HCT116 (cell line): ENCODE measurements around the gene IGSF23. TPM values are rescaled to one million over a fixed set of nuclear protein-coding genes. Genes with fewer than 3 reads are reported as not detected.
A peak's percentile ranks its signal among the peaks of the same experiment; 100 is the strongest.

Experiments used
- ATAC-seq: fragments of 200-7000 bp; cut with Tn5 transposase; 2 replicates; pipeline ENCODE4 v1.9.1; 2020; ENCODE audit warnings: mild to moderate bottlenecking, moderate library complexity
- BruUV-seq: library from RNA; stranded (reverse); fragments of 400-500 nt; replicated peaks from 2 replicates; lab custom pipeline; 2021; lab: Mats Ljungman, UMichigan
- CTCF ChIA-PET: fragments of 300-600 bp; sonication (Branson Sonifier 250); formaldehyde crosslinking; loops from one replicate; lab custom pipeline; 2021; ENCODE audit warnings: antibody characterized with exemption; lab: Charles Lee
- POLR2A ChIA-PET: fragments of 300-600, 350-600 bp; sonication (Branson Sonifier 250); formaldehyde crosslinking; loops from one replicate; lab custom pipeline; 2021; ENCODE audit warnings: antibody characterized with exemption; lab: Charles Lee
- RAD21 ChIA-PET, 2 experiments: fragments of 300-600 bp; sonication (Branson Sonifier 250); formaldehyde crosslinking; loops; one replicate each; lab custom pipeline; 2023; ENCODE audit warnings: low total read pairs in 2 of 2; ENCODE audit not compliant: uncharacterized antibody in 2 of 2, unreplicated experiment in 2 of 2, low non-redundant PET in 1 of 2; lab: Charles Lee
- DNase-seq: peaks from one replicate; pipeline ENCODE4 v3.0.0-alpha.2; 2010; ENCODE audit warnings: low read depth, low spot score
- H2AFZ ChIP-seq: fragments of 200-600 bp; shearing (Covaris generic), sonication (generic); 2 replicates; pipeline ENCODE4 v1.6.1; 2017; ENCODE audit warnings: low read depth, mixed run types, mixed read lengths, antibody characterized with exemption, low read length; ENCODE audit not compliant: poor library complexity, severe bottlenecking
- H3K27ac ChIP-seq: 2 replicates; pipeline ENCODE4 v1.5.1; 2012; ENCODE audit warnings: low read depth, low read length
- H3K27me3 ChIP-seq: fragments of 200-600 bp; sonication (generic); 2 replicates; pipeline ENCODE4 v1.6.1; 2016; ENCODE audit warnings: mixed run types, low read length, mixed read lengths; ENCODE audit not compliant: insufficient read depth
- H3K36me3 ChIP-seq, 2 experiments: fragments of 200-500 bp in 1 of 2; fragments of 200-600 bp in 1 of 2; sonication (Bioruptor generic) in 1 of 2; sonication (generic) in 1 of 2; 2 replicates each; pipeline versions ENCODE4 v1.5.1 to v1.6.1; 2014 to 2016; ENCODE audit warnings: low read length in 2 of 2, inconsistent platforms in 1 of 2, mixed read lengths in 1 of 2, mixed run types in 1 of 2; ENCODE audit not compliant: insufficient read depth in 2 of 2, control insufficient read depth in 1 of 2
- H3K4me1 ChIP-seq, 2 experiments: fragments of 200-600 bp in 1 of 2; sonication (generic) in 1 of 2; 2 replicates each; pipeline versions ENCODE4 v1.5.1 to v1.6.1; 2012 to 2017; ENCODE audit warnings: low read length in 2 of 2, inconsistent platforms in 1 of 2, mild to moderate bottlenecking in 1 of 2, mixed read lengths in 1 of 2, mixed run types in 1 of 2, moderate library complexity in 1 of 2; ENCODE audit not compliant: insufficient read depth in 2 of 2, control insufficient read depth in 1 of 2
- H3K4me2 ChIP-seq: fragments of 200-600 bp; sonication (generic); 2 replicates; pipeline ENCODE4 v1.6.1; 2017; ENCODE audit warnings: mixed run types, low read length, mixed read lengths
- H3K4me3 ChIP-seq, 2 experiments: fragments of 200-600 bp in 1 of 2; sonication (generic) in 1 of 2; replicated peaks in 1 of 2; 2 replicates each; pipeline ENCODE4 v1.5.1; 2011 to 2016; ENCODE audit warnings: low read length in 2 of 2, control low read depth in 1 of 2, low read depth in 1 of 2, mild to moderate bottlenecking in 1 of 2, mixed read lengths in 1 of 2, mixed run types in 1 of 2
- H3K79me2 ChIP-seq: fragments of 200-600 bp; sonication (generic); 2 replicates; pipeline ENCODE4 v1.6.1; 2017; ENCODE audit warnings: mild to moderate bottlenecking, mixed run types, low read length, moderate library complexity, mixed read lengths; ENCODE audit not compliant: insufficient read depth
- H3K9ac ChIP-seq: fragments of 200-600 bp; sonication (generic); 2 replicates; pipeline ENCODE4 v1.6.1; 2016; ENCODE audit warnings: low read length, mixed read lengths
- H3K9me2 ChIP-seq: fragments of 200-600 bp; sonication (generic), shearing (Covaris generic); 2 replicates; pipeline ENCODE4 v1.6.1; 2017; ENCODE audit warnings: mixed run types, mild to moderate bottlenecking, moderate library complexity; ENCODE audit not compliant: insufficient read depth
- H3K9me3 ChIP-seq, 2 experiments: fragments of 200-500 bp in 1 of 2; fragments of 200-600 bp in 1 of 2; sonication (Bioruptor generic) in 1 of 2; sonication (generic) in 1 of 2; 2 replicates each; pipeline ENCODE4 v1.6.1; 2014 to 2017; ENCODE audit warnings: low read length in 2 of 2, mixed read lengths in 2 of 2, inconsistent platforms in 1 of 2, low read depth in 1 of 2, mild to moderate bottlenecking in 1 of 2, mixed run types in 1 of 2, moderate library complexity in 1 of 2; ENCODE audit not compliant: control insufficient read depth in 1 of 2, insufficient read depth in 1 of 2
- H4K20me1 ChIP-seq: fragments of 200-600 bp; sonication (generic), shearing (Covaris generic); 2 replicates; pipeline ENCODE4 v1.6.1; 2017; ENCODE audit warnings: mixed run types, mild to moderate bottlenecking, moderate library complexity; ENCODE audit not compliant: insufficient read depth
- ATF3 ChIP-seq: IDR thresholded peaks from 2 replicates; pipeline ENCODE4 v1.6.1; 2012
- MAX ChIP-seq: IDR thresholded peaks from 2 replicates; pipeline ENCODE4 v1.6.1; 2012
- POLR2A ChIP-seq: IDR thresholded peaks from 2 replicates; pipeline ENCODE4 v1.7.0; 2011; ENCODE audit warnings: borderline replicate concordance; ENCODE audit not compliant: insufficient read depth, insufficient read length; ENCODE audit errors: extremely low read depth
- POLR2AphosphoS5 ChIP-seq: IDR thresholded peaks from 2 replicates; pipeline ENCODE4 v1.6.1; 2011; ENCODE audit warnings: mild to moderate bottlenecking, low read depth, low read length, moderate library complexity
- RAD21 ChIP-seq: IDR thresholded peaks from 2 replicates; pipeline ENCODE4 v1.6.1; 2012; ENCODE audit warnings: low read depth, mild to moderate bottlenecking
- SIN3A ChIP-seq: IDR thresholded peaks from 2 replicates; pipeline ENCODE4 v1.6.1; 2012; ENCODE audit warnings: low read depth
- YY1 ChIP-seq: IDR thresholded peaks from 2 replicates; pipeline ENCODE4 v1.6.1; 2011; ENCODE audit warnings: low read length, low read depth, moderate library complexity, mild to moderate bottlenecking; ENCODE audit not compliant: insufficient replicate concordance; ENCODE audit errors: extremely low read depth
- ZBTB33 ChIP-seq: IDR thresholded peaks from 2 replicates; pipeline ENCODE4 v1.6.1; 2011; ENCODE audit warnings: mild to moderate bottlenecking, low read length, moderate library complexity; ENCODE audit not compliant: insufficient replicate concordance; ENCODE audit errors: extremely low read depth
- intact Hi-C: fragments of 100-400 bp; cut with micrococcal nuclease; formaldehyde crosslinking; loops from 2 replicates; pipeline ENCODE4 v1.10.0; 2022
- total RNA-seq: library from RNA; stranded (reverse); gene quantifications from one replicate; pipeline ENCODE4 v1.2.1, GENCODE V29; 2021; ENCODE audit not compliant: unreplicated experiment

The IGSF23 gene
- total RNA-seq, 1 experiment from 2014 or later: not detected

GRCh38 chr19:44663996-44664395, 50.6 kb downstream of the IGSF23 start:
- ChIA-PET POLR2A (no interaction called here), CTCF (interaction anchor here (1.5 to 2.6 kb wide), 4 partner anchors 9 to 107 kb away, joined by 5 to 8 read pairs (median 7); no protein-coding TSS in a partner anchor), RAD21 (no interaction called here)
- no peaks in the 10 kb centered on the region for H3K79me2 ChIP-seq
- no peaks in the 10 kb centered on the region for H3K9me3 ChIP-seq
- no peak overlapping the region for H3K27ac ChIP-seq
- no peak for ATAC-seq
- H3K9me2 ChIP-seq: no peaks in the 10 kb centered on the region
- no TSS peak for BruUV-seq
- H3K4me1 ChIP-seq: peaks cover 0 to 6% of the 10 kb centered on the region in 2 experiments; a peak in 1 of 4 replicates
- H4K20me1 ChIP-seq: no peaks in the 10 kb centered on the region
- no peak for DNase-seq
- intact Hi-C loops: no loop called here
- TF ChIP-seq SIN3A (no peak), POLR2AphosphoS5 (peak; percentile 7; the same call in 1 of the 2 replicates), ZBTB33 (no peak), MAX (no peak), ATF3 (no peak), POLR2A (no peak), RAD21 (no peak), YY1 (no peak)
- TF ChIP-seq, all 23 proteins: peak for 1
- Histone ChIP-seq H3K27me3 (no peaks in the 10 kb centered on the region), H3K9ac (no peak overlapping the region), H2AFZ (no peak overlapping the region), H3K36me3 (peaks cover 27 to 38% of the 10 kb centered on the region in 2 experiments; a peak in 3 of 4 replicates), H3K4me2 (no peak overlapping the region), H3K4me3 (no peak overlapping the region)
